ENCODE data around the gene BHMT2.

BHMT2 gene

GRCh38 chr5:79070350-79070667, 742 bp downstream of the BHMT2 start:
- DNase-seq (ENCODE audit: low spot score): no peak

GRCh38 chr5:79074641-79075040, 5.1 kb downstream of the BHMT2 start:
- DNase-seq (ENCODE audit: low spot score): no peak

- no peak for DNase-seq (ENCODE audit: low spot score)
Observed at GRCh38 chr5:79075646-79076426, 6.3 kb downstream of the BHMT2 start.

- DNase-seq (ENCODE audit: low spot score): no peak
Observed at GRCh38 chr5:79076819-79077218, 7.3 kb downstream of the BHMT2 start.

GRCh38 chr5:79077680-79078365, 8.3 kb downstream of the BHMT2 start:
- DNase-seq (ENCODE audit: low spot score): no peak

GRCh38 chr5:79080804-79081203, 11.2 kb downstream of the BHMT2 start:
- no peak for DNase-seq (ENCODE audit: low spot score)

GRCh38 chr5:79081779-79082178, 12.2 kb downstream of the BHMT2 start:
- DNase-seq (ENCODE audit: low spot score): no peak

GRCh38 chr5:79086116-79086515, 16.5 kb downstream of the BHMT2 start:
- no peak for DNase-seq (ENCODE audit: low spot score)

GRCh38 chr5:79088507-79088906, 18.9 kb downstream of the BHMT2 start:
- DNase-seq (ENCODE audit: low spot score): no peak

- DNase-seq (ENCODE audit: low spot score): no peak
Observed at GRCh38 chr5:79091064-79091463, 21.5 kb downstream of the BHMT2 start.

- no peak for DNase-seq (ENCODE audit: low spot score)
Observed at GRCh38 chr5:79093762-79094161, 24.2 kb downstream of the BHMT2 start.

GRCh38 chr5:79105868-79106267, 36.3 kb downstream of the BHMT2 start:
- DNase-seq (ENCODE audit: low spot score): no peak

- DNase-seq (ENCODE audit: low spot score): peak; percentile 19
Observed at GRCh38 chr5:79107020-79107796, 37.6 kb downstream of the BHMT2 start.

- no peak for DNase-seq (ENCODE audit: low spot score)
Observed at GRCh38 chr5:79108086-79108485, 38.5 kb downstream of the BHMT2 start.

- DNase-seq (ENCODE audit: low spot score): no peak
Observed at GRCh38 chr5:79108792-79109191, 39.2 kb downstream of the BHMT2 start.

GRCh38 chr5:79109527-79110492, 40.2 kb downstream of the BHMT2 start:
- DNase-seq (ENCODE audit: low spot score): no peak

GRCh38 chr5:79111387-79111959, 41.9 kb downstream of the BHMT2 start, which contains the start of gene BHMT:
Gene BHMT (plus strand): TSS chr5:79111809. CDS start chr5:79111886, 77 bp downstream.
- no peak for DNase-seq (ENCODE audit: low spot score)

- no peak for DNase-seq (ENCODE audit: low spot score)
Observed at GRCh38 chr5:79111960-79112702, 42.6 kb downstream of the BHMT2 start.

GRCh38 chr5:79112703-79113058, 43.1 kb downstream of the BHMT2 start:
- no peak for DNase-seq (ENCODE audit: low spot score)

- DNase-seq (ENCODE audit: low spot score): no peak
Observed at GRCh38 chr5:79119486-79119885, 49.9 kb downstream of the BHMT2 start.

GRCh38 chr5:79120221-79120620, 50.7 kb downstream of the BHMT2 start:
- DNase-seq (ENCODE audit: low spot score): no peak
